ENCODE measurements around the gene SDR39U1.
"Not testable (repeated sequence)": the region's sequence is repeated elsewhere in the genome, so short reads cannot be mapped to it uniquely, and the experiment has no call there.

SDR39U1 gene

GRCh38 chr14:24442240-24443052 lies at the start of gene SDR39U1:
Gene SDR39U1, minus strand, starts transcription at chr14:24442776. Its CDS starts 7 bp downstream, at chr14:24442769.
- DNase-seq (ENCODE audit: low read depth), result peak; percentile 99

GRCh38 chr14:24491586-24492408 lies 49.2 kb upstream of the SDR39U1 start:
- DNase-seq (ENCODE audit: low read depth), result not testable (repeated sequence)

- DNase-seq (ENCODE audit: low read depth), result no peak
Observed at GRCh38 chr14:24483604-24484252, 41.2 kb upstream of the SDR39U1 start.

GRCh38 chr14:24482699-24483303 lies 40.2 kb upstream of the SDR39U1 start:
- not testable (repeated sequence) for DNase-seq (ENCODE audit: low read depth)

GRCh38 chr14:24481622-24482324 lies 39.2 kb upstream of the SDR39U1 start:
- peak; percentile 1 for DNase-seq (ENCODE audit: low read depth)

- not testable (repeated sequence) for DNase-seq (ENCODE audit: low read depth)
Observed at GRCh38 chr14:24479999-24480398, 37.4 kb upstream of the SDR39U1 start.

- no peak for DNase-seq (ENCODE audit: low read depth)
Observed at GRCh38 chr14:24475261-24475660, 32.7 kb upstream of the SDR39U1 start.

GRCh38 chr14:24473211-24473610 lies 30.6 kb upstream of the SDR39U1 start:
- DNase-seq (ENCODE audit: low read depth), result no peak

GRCh38 chr14:24470450-24470849 lies 27.9 kb upstream of the SDR39U1 start:
- not testable (repeated sequence) for DNase-seq (ENCODE audit: low read depth)

- no peak for DNase-seq (ENCODE audit: low read depth)
Observed at GRCh38 chr14:24465805-24466204, 23.2 kb upstream of the SDR39U1 start.

GRCh38 chr14:24465368-24465767 lies 22.8 kb upstream of the SDR39U1 start:
- DNase-seq (ENCODE audit: low read depth), result no peak

- no peak for DNase-seq (ENCODE audit: low read depth)
Observed at GRCh38 chr14:24463884-24464785, 21.6 kb upstream of the SDR39U1 start.

- no peak for DNase-seq (ENCODE audit: low read depth)
Observed at GRCh38 chr14:24463017-24463883, 20.7 kb upstream of the SDR39U1 start.

- DNase-seq (ENCODE audit: low read depth), result no peak
Observed at GRCh38 chr14:24461336-24461735, 18.8 kb upstream of the SDR39U1 start.

GRCh38 chr14:24459331-24459730 lies 16.8 kb upstream of the SDR39U1 start:
- no peak for DNase-seq (ENCODE audit: low read depth)

- no peak for DNase-seq (ENCODE audit: low read depth)
Observed at GRCh38 chr14:24458736-24459135, 16.2 kb upstream of the SDR39U1 start.

GRCh38 chr14:24456980-24457379 lies 14.4 kb upstream of the SDR39U1 start:
- no peak for DNase-seq (ENCODE audit: low read depth)

GRCh38 chr14:24450828-24451227 lies 8.3 kb upstream of the SDR39U1 start:
- DNase-seq (ENCODE audit: low read depth), result not testable (repeated sequence)

- no peak for DNase-seq (ENCODE audit: low read depth)
Observed at GRCh38 chr14:24443053-24443665, 583 bp upstream of the SDR39U1 start.
